A549 (cell line): Measurements from ENCODE around the gene STYXL1. TPM values are rescaled to one million over a fixed set of nuclear protein-coding genes. Genes with fewer than 3 reads are reported as not detected.

Source experiments
- ATAC-seq, 2 experiments: fragments of 200-7000 bp in 1 of 2; fragments of >200 bp in 1 of 2; cut with Nextera tagmentation in 1 of 2; cut with Tn5 transposase in 1 of 2; 3 replicates each; pipeline versions ENCODE4 v1.8.0 to v1.9.1; 2018 to 2020; ENCODE audit warnings: mild to moderate bottlenecking in 1 of 2, moderate library complexity in 1 of 2
- CTCF ChIA-PET: fragments of 300-600 bp; sonication (Branson Sonifier 250); formaldehyde crosslinking; extraction: SDS; loops from one replicate; lab custom pipeline; 2021; ENCODE audit warnings: antibody characterized with exemption, inconsistent platforms; lab: Yijun Ruan, JAX
- POLR2A ChIA-PET: fragments of 350-600 bp; formaldehyde crosslinking; extraction: SDS; loops from one replicate; lab custom pipeline; 2021; ENCODE audit warnings: antibody characterized with exemption, inconsistent platforms; lab: Yijun Ruan, JAX
- DNase-seq, 2 experiments: peaks; one replicate each; pipeline versions ENCODE4 v3.0.0 to v3.0.0-alpha.2; 2011 to 2016; ENCODE audit warnings: low read depth in 1 of 2, low spot score in 1 of 2
- FAIRE-seq: peaks from 2 replicates; lab custom pipeline; 2011; peaks lifted over from hg19 to GRCh38; lab: Jason Lieb, UNC
- H3K27ac ChIP-seq, 2 experiments: fragments of >200 bp; sonication (Bioruptor Twin); formaldehyde crosslinking; 3 replicates each; pipeline ENCODE4 v1.5.1; 2016 to 2017
- H3K4me1 ChIP-seq: fragments of >200 bp; sonication (Bioruptor Twin); formaldehyde crosslinking; 3 replicates; pipeline ENCODE4 v1.6.1; 2016
- H3K4me2 ChIP-seq: fragments of >200 bp; sonication (Bioruptor Twin); formaldehyde crosslinking; 3 replicates; pipeline ENCODE4 v1.6.1; 2016
- H3K4me3 ChIP-seq: fragments of >200 bp; sonication (Bioruptor Twin); formaldehyde crosslinking; 3 replicates; pipeline ENCODE4 v1.5.1; 2016
- H3K9me3 ChIP-seq: fragments of >200 bp; sonication (Bioruptor Twin); formaldehyde crosslinking; 3 replicates; pipeline ENCODE4 v1.6.1; 2016
- CBX2 ChIP-seq: fragments of 200-600 bp; sonication (generic); IDR thresholded peaks from 2 replicates; pipeline ENCODE4 v1.6.1; 2016; ENCODE audit warnings: low read depth, mild to moderate bottlenecking, borderline replicate concordance
- CEBPB ChIP-seq, 2 experiments: fragments of >200 bp in 1 of 2; sonication (Bioruptor Twin) in 1 of 2; formaldehyde crosslinking in 1 of 2; IDR thresholded peaks; 2 replicates each; pipeline ENCODE4 v1.6.1; 2012 to 2016
- CHD2 ChIP-seq: fragments of 150-350 bp; IDR thresholded peaks from 2 replicates; pipeline ENCODE4 v1.6.1; 2014; ENCODE audit warnings: low read length; ENCODE audit not compliant: partially characterized antibody
- EHF ChIP-seq: fragments of 250-450 bp; sonication (Bioruptor Pico); IDR thresholded peaks from 2 replicates; pipeline ENCODE4 v1.5.0; 2020; ENCODE audit warnings: mild to moderate bottlenecking
- EHMT2 ChIP-seq: fragments of 200-600 bp; sonication (generic); IDR thresholded peaks from 2 replicates; pipeline ENCODE4 v1.6.1; 2016; ENCODE audit warnings: antibody characterized with exemption, low read depth, mild to moderate bottlenecking, moderate library complexity
- EP300 ChIP-seq, 2 experiments: fragments of >200 bp; sonication (Bioruptor Twin); formaldehyde crosslinking; IDR thresholded peaks; 2 replicates in 1 of 2; 3 replicates in 1 of 2; pipeline ENCODE4 v1.6.1; 2016 to 2017
- ESRRA ChIP-seq: fragments of 150-350 bp; IDR thresholded peaks from 2 replicates; pipeline ENCODE4 v1.6.1; 2014; ENCODE audit warnings: mild to moderate bottlenecking, low read length, borderline replicate concordance
- GATA3 ChIP-seq: IDR thresholded peaks from 2 replicates; pipeline ENCODE4 v1.6.1; 2012; ENCODE audit warnings: borderline replicate concordance
- HDAC2 ChIP-seq: fragments of 200-600 bp; sonication (generic); IDR thresholded peaks from 2 replicates; pipeline ENCODE4 v1.6.1; 2016
- HOXA7 ChIP-seq: fragments of 250-450 bp; sonication (Bioruptor Pico); IDR thresholded peaks from 2 replicates; pipeline ENCODE4 v1.5.0; 2020; ENCODE audit warnings: mild to moderate bottlenecking, moderate library complexity
- HOXB5 ChIP-seq: fragments of 250-450 bp; sonication (Bioruptor Pico); IDR thresholded peaks from 2 replicates; pipeline ENCODE4 v1.5.0; 2020; ENCODE audit warnings: mild to moderate bottlenecking, moderate library complexity
- KDM5A ChIP-seq: fragments of 200-600 bp; sonication (generic); IDR thresholded peaks from 2 replicates; pipeline ENCODE4 v1.6.1; 2016; ENCODE audit warnings: antibody characterized with exemption, mild to moderate bottlenecking
- MAFK ChIP-seq: fragments of 450-650 bp; IDR thresholded peaks from 2 replicates; pipeline ENCODE4 v1.6.1; 2014; ENCODE audit not compliant: partially characterized antibody
- MYC ChIP-seq: IDR thresholded peaks from 2 replicates; pipeline ENCODE4 v1.6.1; 2012; ENCODE audit warnings: mild to moderate bottlenecking, inconsistent platforms, low read length, improper control_type of control experiment, borderline replicate concordance
- NPAS2 ChIP-seq: fragments of 250-450 bp; sonication (Bioruptor Pico); IDR thresholded peaks from 2 replicates; pipeline ENCODE4 v1.8.0; 2022; ENCODE audit warnings: mild to moderate bottlenecking, moderate library complexity, borderline replicate concordance
- NR3C1 ChIP-seq: fragments of >200 bp; sonication (Bioruptor Twin); formaldehyde crosslinking; IDR thresholded peaks from 3 replicates; pipeline ENCODE4 v1.6.1; 2017
- PHF8 ChIP-seq: fragments of 200-600 bp; sonication (generic); IDR thresholded peaks from 2 replicates; pipeline ENCODE4 v1.6.1; 2016; ENCODE audit warnings: low read depth, mild to moderate bottlenecking, antibody characterized with exemption, moderate library complexity, borderline replicate concordance
- POLR2AphosphoS2 ChIP-seq: conservative IDR thresholded peaks from 2 replicates; pipeline ENCODE4 v1.6.1; 2012; ENCODE audit warnings: low read length, improper control_type of control experiment, inconsistent platforms
- RAD21 ChIP-seq, 2 experiments: fragments of >200 bp in 1 of 2; sonication (Bioruptor Twin) in 1 of 2; formaldehyde crosslinking in 1 of 2; IDR thresholded peaks in 1 of 2; conservative IDR thresholded peaks in 1 of 2; 2 replicates in 1 of 2; 3 replicates in 1 of 2; pipeline ENCODE4 v1.6.1; 2012 to 2018; ENCODE audit warnings: inconsistent platforms in 1 of 2
- RCOR1 ChIP-seq: fragments of 150-350 bp; IDR thresholded peaks from 2 replicates; pipeline ENCODE4 v1.6.1; 2014; ENCODE audit warnings: antibody characterized with exemption, low read length, low read depth
- RNF2 ChIP-seq: fragments of 200-600 bp; sonication (generic); IDR thresholded peaks from 2 replicates; pipeline ENCODE4 v1.6.1; 2016; ENCODE audit warnings: low read depth, mild to moderate bottlenecking, antibody characterized with exemption, moderate library complexity, borderline replicate concordance
- SMC3 ChIP-seq: fragments of >200 bp; sonication (Bioruptor Twin); formaldehyde crosslinking; IDR thresholded peaks from 3 replicates; pipeline ENCODE4 v1.6.1; 2018; ENCODE audit warnings: inconsistent platforms
- SREBF2 ChIP-seq: fragments of 450-650 bp; IDR thresholded peaks from 2 replicates; pipeline ENCODE4 v1.6.1; 2014; ENCODE audit warnings: mild to moderate bottlenecking, moderate library complexity
- TFCP2L1 ChIP-seq: fragments of 250-450 bp; sonication (Bioruptor Pico); IDR thresholded peaks from 2 replicates; pipeline ENCODE4 v1.5.0; 2021; ENCODE audit warnings: mild to moderate bottlenecking
- ZC3H11A ChIP-seq: fragments of 450-650 bp; IDR thresholded peaks from 2 replicates; pipeline ENCODE4 v1.6.1; 2014; ENCODE audit warnings: antibody characterized with exemption, mild to moderate bottlenecking
- ZFP36 ChIP-seq: fragments of 450-650 bp; IDR thresholded peaks from 2 replicates; pipeline ENCODE4 v1.6.1; 2014; ENCODE audit warnings: borderline replicate concordance; ENCODE audit not compliant: partially characterized antibody
- ZNF302 ChIP-seq: fragments of 250-450 bp; sonication (Bioruptor Pico); IDR thresholded peaks from 2 replicates; pipeline ENCODE4 v1.9.0; 2021; ENCODE audit warnings: inconsistent platforms, mild to moderate bottlenecking, moderate library complexity
- WGBS: methylation state at CpG from one replicate; pipeline ENCODE4 v1.1.6; 2017; ENCODE audit errors: missing lambda C conversion rate; 5-methylcytosine and 5-hydroxymethylcytosine counted together
- polyA plus RNA-seq, 4 experiments: library from polyadenylated mRNA; depleted of rRNA in 3 of 4; stranded (reverse); fragments of >200 nt; fragmentation: RNase III in 1 of 4; extraction: RNeasy Plus Mini Kit Qiagen cat#74134 plus additional on column Dnase treatment in 1 of 4; gene quantifications; 2 replicates in 3 of 4; 3 replicates in 1 of 4; pipeline ENCODE4 v1.2.3, GENCODE V29; 2011 to 2017
- TF ChIP-seq, protein P1 (sequence below): IDR thresholded peaks from 2 replicates; pipeline ENCODE4 v1.6.1; 2012
- TF ChIP-seq, protein P2 (sequence below): fragments of 450-650 bp; IDR thresholded peaks from 2 replicates; pipeline ENCODE4 v1.6.1; 2014; ENCODE audit warnings: antibody characterized with exemption
- TF ChIP-seq, protein P3 (sequence below): fragments of >200 bp; sonication (Bioruptor Twin); formaldehyde crosslinking; IDR thresholded peaks from 3 replicates; pipeline ENCODE4 v1.6.1; 2016

The STYXL1 gene
- polyA plus RNA-seq, 2 of the 4 experiments (the other 2 are of a cell fraction) = 36.0 to 76.8 TPM

DNA sequence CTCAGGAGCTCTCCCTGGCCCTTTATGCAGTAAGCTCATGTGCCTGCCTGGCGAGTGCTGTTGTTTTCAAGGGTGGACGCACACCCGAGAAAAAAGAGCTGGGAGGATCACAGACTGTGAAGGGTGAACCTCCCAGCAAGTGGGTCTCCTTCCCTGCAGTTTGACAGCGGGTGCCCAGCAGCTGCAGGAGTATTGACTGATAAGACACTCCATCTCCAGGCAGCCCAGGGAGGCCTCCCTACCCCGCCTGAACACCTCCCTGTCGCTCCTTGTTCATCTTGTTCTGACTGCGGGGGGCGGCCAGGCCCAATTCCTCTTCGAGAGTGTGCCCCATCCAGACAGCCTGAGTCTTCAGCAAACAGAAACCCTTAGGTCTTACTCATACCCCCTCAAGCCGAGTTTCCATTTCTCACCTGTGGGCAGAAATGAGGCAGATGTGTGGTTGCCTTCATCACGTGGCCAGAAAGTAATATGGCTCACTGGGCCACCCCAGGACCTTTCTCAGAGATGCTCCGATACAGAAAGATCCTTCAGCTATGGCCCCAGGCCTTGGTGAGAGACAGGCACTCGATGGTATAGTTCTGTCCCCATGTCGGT, 17.3 kb upstream of the STYXL1 start:
- Histone ChIP-seq H3K4me2 (no peak overlapping the region), H3K4me1 (peaks cover 44% of the 10 kb centered on the region), H3K27ac (no peak overlapping the region)
- CTCF ChIA-PET = interaction anchor here (1.4 to 10.8 kb wide), 4 partner anchors 9 to 197 kb away, joined by 4 to 151 read pairs (median 6); no protein-coding TSS in a partner anchor
- no peak for TF ChIP-seq MYC
- no peak for TF ChIP-seq ZC3H11A
- TF ChIP-seq CEBPB (IDR thresholded peaks at IDR 0.05) = no peak
- TF ChIP-seq, protein P1, sequence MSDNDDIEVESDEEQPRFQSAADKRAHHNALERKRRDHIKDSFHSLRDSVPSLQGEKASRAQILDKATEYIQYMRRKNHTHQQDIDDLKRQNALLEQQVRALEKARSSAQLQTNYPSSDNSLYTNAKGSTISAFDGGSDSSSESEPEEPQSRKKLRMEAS = no peak
- no peak for TF ChIP-seq EHMT2
- no peak for TF ChIP-seq RCOR1
- TF ChIP-seq HOXB5 (CRISPR knock-in tag) = no peak
- no peak for TF ChIP-seq EHF (CRISPR knock-in tag)
- no peak for TF ChIP-seq KDM5A
- no peak for TF ChIP-seq SREBF2
- TF ChIP-seq GATA3 = no peak
- TF ChIP-seq, all 56 proteins: peak for 0
- 89% methylated on average over 14 of the region's 14 CpGs for WGBS
- POLR2A ChIA-PET = no interaction called here
- no peak overlapping the region for H3K4me3 ChIP-seq
- FAIRE-seq (no peak), ATAC-seq (no peak), DNase-seq (no peak)
- H3K9me3 ChIP-seq = no peaks in the 10 kb centered on the region

DNA sequence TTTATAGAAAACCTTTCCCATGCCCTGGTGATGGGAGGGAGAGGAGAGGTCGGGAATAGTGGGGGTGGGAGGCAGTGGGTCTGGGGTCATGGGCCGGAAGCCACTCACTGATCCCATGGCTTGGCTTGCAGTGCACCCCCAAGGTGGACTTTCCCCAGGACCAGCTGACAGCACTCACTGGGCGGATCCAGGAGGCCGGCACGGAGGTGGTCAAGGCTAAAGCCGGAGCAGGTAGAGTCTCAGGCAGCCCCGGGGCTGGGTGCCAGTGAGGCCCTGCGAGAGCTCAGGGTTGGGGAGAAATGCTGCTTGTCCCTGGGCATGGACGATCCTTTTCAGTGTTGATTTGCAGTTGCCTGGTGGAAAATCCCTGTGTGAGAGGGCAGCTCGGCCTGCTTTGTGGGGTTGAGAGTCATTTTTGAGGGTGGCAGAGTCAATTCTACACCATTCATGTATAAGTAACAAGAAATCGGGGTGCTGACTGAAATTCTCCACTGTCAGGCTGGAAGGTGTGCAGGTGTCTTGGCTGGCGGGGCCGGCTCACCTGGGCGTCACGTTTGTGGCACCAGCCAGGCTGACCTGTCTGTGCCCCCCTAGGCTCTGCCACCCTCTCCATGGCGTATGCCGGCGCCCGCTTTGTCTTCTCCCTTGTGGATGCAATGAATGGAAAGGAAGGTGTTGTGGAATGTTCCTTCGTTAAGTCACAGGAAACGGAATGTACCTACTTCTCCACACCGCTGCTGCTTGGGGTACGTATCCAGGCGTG, 16.6 kb upstream of the STYXL1 start:
- peaks cover 37% of the 10 kb centered on the region for H3K4me1 ChIP-seq
- ATAC-seq (no peak), DNase-seq (no peak), FAIRE-seq (no peak)
- WGBS = 98% methylated on average over 21 of the region's 24 CpGs
- no peak overlapping the region for H3K4me3 ChIP-seq
- no peak overlapping the region for H3K27ac ChIP-seq
- TF ChIP-seq TFCP2L1 (CRISPR knock-in tag) (no peak), CBX2 (no peak), NPAS2 (CRISPR knock-in tag) (no peak), HOXA7 (CRISPR knock-in tag) (no peak), ZNF302 (no peak), PHF8 (no peak), HDAC2 (no peak), NR3C1 (no peak), CHD2 (no peak), EP300 (IDR thresholded peaks at IDR 0.05) (no peak), RAD21 (conservative IDR thresholded peaks at IDR 0.05 in 1 of 2, IDR thresholded peaks at IDR 0.05 in 1 of 2) (no peak), ZFP36 (no peak), RNF2 (no peak), MAFK (no peak), ESRRA (no peak), POLR2AphosphoS2 (no peak), HOXB5 (CRISPR knock-in tag) (no peak), SMC3 (no peak)
- TF ChIP-seq, protein P2, sequence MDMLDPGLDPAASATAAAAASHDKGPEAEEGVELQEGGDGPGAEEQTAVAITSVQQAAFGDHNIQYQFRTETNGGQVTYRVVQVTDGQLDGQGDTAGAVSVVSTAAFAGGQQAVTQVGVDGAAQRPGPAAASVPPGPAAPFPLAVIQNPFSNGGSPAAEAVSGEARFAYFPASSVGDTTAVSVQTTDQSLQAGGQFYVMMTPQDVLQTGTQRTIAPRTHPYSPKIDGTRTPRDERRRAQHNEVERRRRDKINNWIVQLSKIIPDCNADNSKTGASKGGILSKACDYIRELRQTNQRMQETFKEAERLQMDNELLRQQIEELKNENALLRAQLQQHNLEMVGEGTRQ = no peak
- TF ChIP-seq, protein P3, sequence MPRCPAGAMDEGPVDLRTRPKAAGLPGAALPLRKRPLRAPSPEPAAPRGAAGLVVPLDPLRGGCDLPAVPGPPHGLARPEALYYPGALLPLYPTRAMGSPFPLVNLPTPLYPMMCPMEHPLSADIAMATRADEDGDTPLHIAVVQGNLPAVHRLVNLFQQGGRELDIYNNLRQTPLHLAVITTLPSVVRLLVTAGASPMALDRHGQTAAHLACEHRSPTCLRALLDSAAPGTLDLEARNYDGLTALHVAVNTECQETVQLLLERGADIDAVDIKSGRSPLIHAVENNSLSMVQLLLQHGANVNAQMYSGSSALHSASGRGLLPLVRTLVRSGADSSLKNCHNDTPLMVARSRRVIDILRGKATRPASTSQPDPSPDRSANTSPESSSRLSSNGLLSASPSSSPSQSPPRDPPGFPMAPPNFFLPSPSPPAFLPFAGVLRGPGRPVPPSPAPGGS = no peak
- no peak overlapping the region for H3K4me2 ChIP-seq
- ChIA-PET CTCF (interaction anchor here (0.6 to 2.1 kb wide), 4 partner anchors 10 to 331 kb away, joined by 3 to 7 read pairs (median 4); no protein-coding TSS in a partner anchor), POLR2A (no interaction called here)
- no peaks in the 10 kb centered on the region for H3K9me3 ChIP-seq
